Lower leg skin (tissue), 4 donors: ENCODE results near the gene SETD5. TPM values are rescaled to one million over a fixed set of nuclear protein-coding genes. Genes with fewer than 3 reads are reported as not detected.

Experiments used
- DNase-seq, 2 donors: peaks; one replicate each; pipeline ENCODE4 v3.0.0-alpha.2; 2019; ENCODE audit warnings: low spot score in 2 of 2
- H3K4me3 ChIP-seq: fragments of 200-600 bp; sonication (generic); 2 replicates; pipeline ENCODE4 v1.5.1; 2017; ENCODE audit warnings: mild to moderate bottlenecking, low read depth; ENCODE audit not compliant: poor library complexity, severe bottlenecking
- POLR2A ChIP-seq, 2 donors: fragments of 450-650 bp; IDR thresholded peaks; one replicate each; pipeline ENCODE4 v1.6.1; 2016 to 2017; ENCODE audit warnings: antibody characterized with exemption in 2 of 2, mild to moderate bottlenecking in 1 of 2, moderate library complexity in 1 of 2
- WGBS, 2 donors: methylation state at CpG; one replicate each; pipeline ENCODE4 v1.1.5; 2018; 5-methylcytosine and 5-hydroxymethylcytosine counted together
- intact Hi-C: fragments of 100-400 bp; cut with DNase I; formaldehyde crosslinking; loops from one replicate; pipeline ENCODE4 v1.15.0; 2023; ENCODE audit warnings: low total_unique reads
- total RNA-seq, 4 donors: library from RNA; depleted of rRNA; stranded (reverse); fragments of >200 nt; gene quantifications; one replicate each; pipeline ENCODE4 v1.1.0, GENCODE V29; 2016
- TF ChIP-seq, protein P1 (sequence below), 3 donors: fragments of 450-650 bp; IDR thresholded peaks; one replicate each; pipeline ENCODE4 v1.5.1; 2016; ENCODE audit warnings: antibody characterized with exemption in 3 of 3, mild to moderate bottlenecking in 3 of 3, moderate library complexity in 2 of 3

SETD5 gene
- total RNA-seq, 4 donors from 2014 or later = 77.8 to 88.1 (median 80.3) TPM

DNA sequence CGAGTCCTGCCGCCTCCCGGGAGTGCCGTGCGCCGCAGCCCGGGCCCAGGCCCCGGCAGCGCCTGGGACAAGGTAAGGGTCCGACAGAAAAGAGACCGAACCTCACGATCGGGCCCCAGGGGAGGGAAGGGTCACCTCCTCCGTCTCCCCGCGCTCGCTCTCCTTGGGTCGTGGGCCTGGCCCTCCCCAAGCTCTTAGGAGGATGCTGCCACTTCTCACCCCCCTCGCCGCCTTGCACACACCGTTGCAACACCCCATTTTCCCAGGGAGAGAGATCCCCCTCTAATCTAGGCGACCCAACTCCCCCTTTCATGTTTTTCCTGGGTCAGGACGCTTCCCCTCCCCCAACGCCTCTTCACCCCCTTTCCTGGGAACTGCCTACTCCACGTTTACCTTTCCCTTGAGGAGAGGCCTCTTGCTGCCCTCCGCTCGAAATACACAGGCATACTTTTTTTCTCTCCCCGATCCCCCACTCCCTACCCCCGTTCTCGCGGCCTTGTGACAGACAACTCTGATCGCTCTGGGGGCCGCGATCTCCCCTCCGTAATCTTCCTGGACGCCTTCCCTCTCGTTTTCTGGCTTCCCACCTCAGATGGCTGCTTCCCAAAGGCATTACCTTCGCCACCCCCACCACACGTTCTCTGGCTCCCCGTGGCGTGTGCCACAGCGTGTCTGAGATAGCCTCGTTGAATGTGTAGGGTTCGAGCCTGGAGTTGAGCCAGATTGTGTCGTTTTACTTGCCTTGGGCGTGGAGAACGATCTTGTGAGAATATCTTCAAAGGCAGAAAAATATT, 688 bp downstream of the SETD5 start:
- DNase-seq = peak; percentile 43 to 91
- intact Hi-C loops = no loop called here
- H3K4me3 ChIP-seq = peak overlapping the region; percentile 95
- no peak for TF ChIP-seq POLR2A (IDR thresholded peaks at IDR 0.05)
- TF ChIP-seq, protein P1, sequence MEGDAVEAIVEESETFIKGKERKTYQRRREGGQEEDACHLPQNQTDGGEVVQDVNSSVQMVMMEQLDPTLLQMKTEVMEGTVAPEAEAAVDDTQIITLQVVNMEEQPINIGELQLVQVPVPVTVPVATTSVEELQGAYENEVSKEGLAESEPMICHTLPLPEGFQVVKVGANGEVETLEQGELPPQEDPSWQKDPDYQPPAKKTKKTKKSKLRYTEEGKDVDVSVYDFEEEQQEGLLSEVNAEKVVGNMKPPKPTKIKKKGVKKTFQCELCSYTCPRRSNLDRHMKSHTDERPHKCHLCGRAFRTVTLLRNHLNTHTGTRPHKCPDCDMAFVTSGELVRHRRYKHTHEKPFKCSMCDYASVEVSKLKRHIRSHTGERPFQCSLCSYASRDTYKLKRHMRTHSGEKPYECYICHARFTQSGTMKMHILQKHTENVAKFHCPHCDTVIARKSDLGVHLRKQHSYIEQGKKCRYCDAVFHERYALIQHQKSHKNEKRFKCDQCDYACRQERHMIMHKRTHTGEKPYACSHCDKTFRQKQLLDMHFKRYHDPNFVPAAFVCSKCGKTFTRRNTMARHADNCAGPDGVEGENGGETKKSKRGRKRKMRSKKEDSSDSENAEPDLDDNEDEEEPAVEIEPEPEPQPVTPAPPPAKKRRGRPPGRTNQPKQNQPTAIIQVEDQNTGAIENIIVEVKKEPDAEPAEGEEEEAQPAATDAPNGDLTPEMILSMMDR (IDR thresholded peaks at IDR 0.05) = no peak
- WGBS, 2 donors = 0 to 1% methylated on average over 38 to 40 of the region's 47 CpGs

DNA sequence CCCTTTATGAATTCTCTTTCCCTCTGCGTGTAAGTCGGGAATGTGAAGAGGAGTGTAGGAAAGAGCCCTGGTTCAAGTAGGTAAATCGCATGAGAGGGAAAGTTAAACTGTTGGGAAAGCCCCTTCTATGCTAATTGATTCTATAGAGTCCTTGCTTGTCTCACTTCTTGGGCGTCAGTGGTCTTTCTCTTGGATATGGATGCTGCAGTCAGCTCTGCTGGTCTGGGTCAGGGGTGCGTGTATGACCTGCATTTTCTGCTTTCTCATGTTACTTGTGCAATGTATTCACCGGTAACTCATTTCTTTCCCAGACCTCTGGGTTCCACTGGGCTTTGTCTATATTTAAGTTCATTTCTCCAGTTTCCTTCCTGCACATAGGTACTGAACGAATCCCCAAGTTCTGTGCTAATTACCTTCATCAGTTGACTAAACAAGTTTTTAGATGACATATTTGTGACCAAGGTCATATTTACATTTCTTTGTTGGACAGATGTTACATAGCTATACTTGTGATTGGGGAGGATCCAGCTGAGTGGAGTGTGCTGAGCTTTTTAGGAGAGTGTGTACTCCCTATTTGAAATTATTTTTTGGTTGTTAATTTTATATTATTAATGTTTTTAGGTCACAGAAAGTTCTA, 1.4 kb downstream of the SETD5 start:
- WGBS, 2 donors = 0% methylated on average over 7 of the region's 7 CpGs
- DNase-seq = no peak
- intact Hi-C loops = no loop called here
- TF ChIP-seq POLR2A (IDR thresholded peaks at IDR 0.05) = no peak
- TF ChIP-seq, protein P1 (IDR thresholded peaks at IDR 0.05) = no peak
- peak overlapping the region; percentile 95 for H3K4me3 ChIP-seq

DNA sequence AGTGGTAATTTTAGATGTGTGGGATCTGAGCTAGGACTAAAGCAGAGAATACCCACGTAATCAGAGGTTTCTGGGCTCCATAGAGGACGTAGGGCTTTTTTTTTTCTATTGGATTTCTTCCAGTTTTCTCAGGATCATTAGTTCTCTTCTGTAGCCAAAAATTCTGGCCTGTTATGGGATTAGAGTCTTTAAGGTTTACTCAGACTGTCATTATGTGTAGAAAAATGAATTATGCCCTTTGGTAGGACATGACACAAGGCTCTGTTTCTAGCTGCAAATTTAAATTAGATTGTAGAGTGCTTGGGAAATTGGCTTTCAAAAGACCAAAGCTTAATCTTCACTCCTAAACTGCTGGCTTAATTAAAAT, 1.9 kb downstream of the SETD5 start:
- 0% methylated on average over 2 of the region's 2 CpGs for WGBS, 2 donors
- no peak for DNase-seq
- intact Hi-C loops = no loop called here

DNA sequence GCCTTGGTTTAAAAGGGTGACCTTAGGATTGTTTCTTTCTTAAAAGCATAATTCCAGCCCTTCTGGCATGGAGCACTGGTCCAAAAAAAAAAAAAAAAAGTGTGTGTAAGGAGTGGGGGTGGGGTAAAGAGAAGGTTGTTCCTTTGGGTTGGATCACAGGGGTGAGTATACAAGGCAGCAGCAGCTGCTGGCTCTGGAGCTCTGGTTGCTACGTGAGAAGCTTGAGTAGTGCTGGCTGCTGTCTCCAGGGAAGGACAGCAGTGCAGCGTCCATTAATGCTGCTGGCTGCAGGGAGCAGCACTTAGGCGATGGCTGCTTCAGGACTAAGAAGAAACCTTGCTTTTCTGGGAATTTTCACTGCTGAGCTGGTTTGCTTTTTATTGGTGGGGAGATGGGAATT, 2.3 kb downstream of the SETD5 start:
- no peak overlapping the region for H3K4me3 ChIP-seq
- peak; percentile 68 to 90 for DNase-seq
- WGBS, 2 donors = 0% methylated on average over 3 of the region's 3 CpGs
- TF ChIP-seq, protein P1 (IDR thresholded peaks at IDR 0.05) = no peak
- TF ChIP-seq POLR2A (IDR thresholded peaks at IDR 0.05) = no peak
- intact Hi-C loops = no loop called here

More for the DNA sequence above, 1.9 kb downstream of the SETD5 start:
- TF ChIP-seq, protein P1 (IDR thresholded peaks at IDR 0.05) = no peak
- TF ChIP-seq POLR2A (IDR thresholded peaks at IDR 0.05) = no peak
- H3K4me3 ChIP-seq = no peak overlapping the region

DNA sequence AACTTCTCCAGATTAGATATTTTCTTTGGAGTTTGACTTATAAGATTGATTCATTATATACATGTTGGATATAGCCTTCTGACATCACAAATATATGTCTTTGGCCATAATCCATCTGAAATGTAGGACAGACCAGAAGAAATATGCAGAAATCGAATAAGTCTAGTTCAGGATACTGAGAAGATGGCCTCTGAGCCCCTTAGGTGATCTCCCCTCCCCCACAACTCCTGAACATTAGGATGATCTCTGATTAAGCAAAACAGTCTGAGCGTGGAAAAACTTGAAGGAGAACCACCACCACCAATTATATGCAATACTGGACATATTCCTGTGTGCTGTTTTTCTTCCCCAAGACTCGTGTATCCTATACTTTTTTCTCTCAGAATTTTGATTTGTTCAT, 3.2 kb downstream of the SETD5 start:
- no peak for TF ChIP-seq POLR2A (IDR thresholded peaks at IDR 0.05)
- TF ChIP-seq, protein P1 (IDR thresholded peaks at IDR 0.05) = no peak
- no peak overlapping the region for H3K4me3 ChIP-seq
- no peak for DNase-seq
- intact Hi-C loops = no loop called here
- 25 to 29% methylated on average over 3 of the region's 3 CpGs for WGBS, 2 donors
